Posterior cingulate gyrus (tissue), 11 donors: ENCODE measurements around the gene SLC12A4.
"Not testable (repeated sequence)": the region's sequence is repeated elsewhere in the genome, so short reads cannot be mapped to it uniquely, and the experiment has no call there.

Source experiments
- DNase-seq, 10 donors: peaks; one replicate each; pipeline versions ENCODE4 v3.0.0 to v3.0.0-alpha.2; 2020 to 2021; ENCODE audit warnings: mixed read lengths in 3 of 10
- intact Hi-C: fragments of 100-400 bp; cut with DNase I; formaldehyde crosslinking; loops from one replicate; pipeline ENCODE4 v1.15.1; 2023

SLC12A4 gene

DNA sequence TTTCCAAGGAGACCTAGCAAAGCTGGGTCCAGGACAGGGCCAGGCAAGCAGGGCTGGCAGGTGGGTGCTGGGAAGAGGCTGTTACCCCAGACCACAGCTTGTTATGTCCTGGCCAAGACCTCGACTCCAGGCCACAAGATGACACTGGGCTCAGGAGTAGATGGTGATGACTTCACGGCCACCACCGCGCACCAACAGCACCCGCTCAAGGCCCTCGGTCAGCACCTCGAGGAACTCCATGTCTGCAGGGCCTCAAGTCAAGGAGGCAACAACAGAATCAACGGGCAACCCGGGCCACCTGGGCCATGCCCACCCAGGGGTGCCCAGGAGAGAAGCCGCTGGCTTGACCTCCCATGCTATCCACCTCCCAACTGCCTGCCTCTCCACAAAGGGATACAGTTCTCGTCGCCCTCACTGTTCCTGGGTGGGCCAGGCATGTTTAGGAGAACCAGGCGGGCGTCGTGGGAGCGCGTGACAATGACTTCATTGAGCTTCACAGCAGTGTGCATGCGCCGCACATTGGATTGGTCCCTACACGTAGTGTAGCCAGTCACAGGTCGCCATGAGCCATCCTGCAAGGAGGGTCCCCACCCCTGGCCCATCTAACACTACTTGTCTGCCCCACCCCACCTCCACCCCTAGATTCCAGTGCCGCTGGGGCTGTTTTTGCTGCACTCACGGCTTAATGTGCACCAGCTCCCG lies 23.6 kb downstream of the SLC12A4 start:
- intact Hi-C loops, result no loop called here
- DNase-seq, result peak in 1 of 10 donors; percentile 67

- DNase-seq, result peak; percentile 70 to 97 (median 77)
- intact Hi-C loops, result no loop called here
Measured at GRCh38 chr16:67943619-67944504, 24.6 kb downstream of the SLC12A4 start, which contains the start of gene LCAT. Gene LCAT, minus strand, starts transcription at chr16:67944120. Its CDS starts 19 bp downstream, at chr16:67944101.

DNA sequence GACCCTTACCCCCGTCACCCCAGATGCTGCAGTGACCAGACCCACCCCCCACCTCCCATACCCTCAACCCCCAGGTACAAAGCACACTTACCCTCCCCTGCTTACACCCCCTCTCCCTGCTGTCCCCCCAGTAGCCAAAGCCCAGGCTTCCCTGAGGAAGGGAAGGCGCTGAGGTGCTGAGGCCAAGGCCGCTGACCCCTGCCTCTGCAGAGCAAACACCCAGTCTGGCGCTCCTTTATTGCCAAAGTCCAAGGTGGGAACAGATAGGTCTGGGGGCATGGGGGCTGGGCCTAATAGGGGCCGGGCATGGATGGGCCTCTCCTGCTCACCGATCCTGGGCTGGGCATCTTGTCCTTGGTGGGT lies 25.2 kb downstream of the SLC12A4 start:
- DNase-seq, result no peak
- intact Hi-C loops, result no loop called here

DNA sequence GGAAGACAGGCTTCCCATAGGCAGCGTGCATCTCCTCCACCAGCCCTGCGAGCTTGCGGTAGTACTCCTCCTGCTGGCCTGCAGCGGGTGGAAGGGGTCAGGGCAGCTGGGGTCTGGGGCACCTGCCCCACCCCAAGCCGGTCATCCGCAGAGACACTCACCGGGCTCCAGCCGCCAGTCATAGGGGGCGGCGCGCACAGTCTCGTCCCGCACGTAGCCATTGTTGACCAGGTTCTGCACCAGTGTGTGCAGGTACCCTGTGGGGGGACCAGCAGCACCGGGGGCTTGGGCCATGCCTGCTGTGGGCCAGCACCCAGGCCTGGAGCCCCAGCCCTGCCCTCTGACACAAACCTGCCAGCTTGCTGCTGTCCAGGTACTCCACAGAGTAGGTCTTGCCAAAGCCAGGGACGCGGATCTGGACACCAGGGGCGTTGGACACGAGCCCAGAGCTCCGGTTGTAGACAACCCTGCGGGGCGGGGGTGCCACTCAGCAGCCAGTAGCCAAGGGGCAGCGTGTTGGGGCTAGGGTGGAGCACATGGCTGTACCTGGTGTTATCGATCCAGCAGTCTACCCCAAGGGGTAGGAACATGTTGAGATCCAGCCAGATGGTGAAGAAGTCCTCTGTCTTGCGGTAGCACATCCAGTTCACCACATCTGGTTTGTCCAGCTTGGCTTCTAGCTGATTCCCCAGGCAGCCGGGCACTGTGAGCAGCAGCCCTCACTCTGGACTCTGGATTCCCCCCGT lies 25.8 kb downstream of the SLC12A4 start:
- peak in 1 of 10 donors; percentile 66 for DNase-seq
- intact Hi-C loops, result no loop called here

DNA sequence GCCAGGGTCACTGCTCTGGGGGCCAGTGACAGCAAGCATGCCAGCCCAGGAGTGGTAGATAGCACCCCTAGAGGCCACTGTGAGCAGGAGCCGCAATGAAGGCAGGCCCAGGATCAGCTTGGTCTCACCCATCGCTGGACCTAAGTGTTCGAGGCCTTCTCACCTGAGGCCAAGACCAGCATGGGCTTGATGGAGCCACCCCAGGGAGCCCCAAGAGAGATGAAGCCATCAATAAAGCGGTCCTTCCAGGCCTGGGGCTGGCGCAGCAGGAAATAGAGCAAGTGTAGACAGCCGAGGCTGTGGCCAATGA lies 26.3 kb downstream of the SLC12A4 start:
- intact Hi-C loops, result no loop called here
- peak in 1 of 10 donors; percentile 67 for DNase-seq

- no peak for DNase-seq
- intact Hi-C loops, result no loop called here
Measured at GRCh38 chr16:67941469-67942199, 26.8 kb downstream of the SLC12A4 start.

DNA sequence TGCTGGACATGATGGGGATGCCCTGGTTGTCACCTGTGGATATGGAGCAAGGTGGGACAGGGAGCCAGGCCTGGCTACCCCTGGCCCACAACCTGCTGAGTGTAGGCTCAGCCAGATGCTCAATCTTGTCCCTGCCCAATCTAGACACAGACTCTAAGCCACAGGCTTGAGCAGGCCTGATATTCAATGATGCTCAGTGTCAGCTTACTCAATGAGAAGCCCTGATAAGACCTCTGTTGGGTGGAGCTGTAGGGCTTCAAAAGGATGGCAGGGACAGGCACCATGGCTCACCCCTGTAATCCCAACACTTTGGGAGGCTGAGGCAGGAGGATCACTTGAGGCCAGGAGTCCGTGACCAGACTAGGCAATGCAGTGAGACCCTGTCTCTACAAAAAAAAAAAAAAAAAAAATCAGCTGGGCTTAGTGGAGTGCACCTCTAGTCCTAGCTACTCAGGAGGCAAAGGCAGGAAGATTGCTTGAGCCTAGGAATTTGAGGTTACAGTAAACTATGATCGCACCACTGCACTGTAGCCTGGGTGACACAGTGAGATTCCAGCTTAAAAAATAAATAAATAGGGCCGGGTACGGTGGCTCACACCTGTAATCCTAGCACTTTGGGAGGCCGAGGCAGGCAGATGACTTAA lies 27.9 kb downstream of the SLC12A4 start:
- intact Hi-C loops, result no loop called here
- DNase-seq, result no peak

DNA sequence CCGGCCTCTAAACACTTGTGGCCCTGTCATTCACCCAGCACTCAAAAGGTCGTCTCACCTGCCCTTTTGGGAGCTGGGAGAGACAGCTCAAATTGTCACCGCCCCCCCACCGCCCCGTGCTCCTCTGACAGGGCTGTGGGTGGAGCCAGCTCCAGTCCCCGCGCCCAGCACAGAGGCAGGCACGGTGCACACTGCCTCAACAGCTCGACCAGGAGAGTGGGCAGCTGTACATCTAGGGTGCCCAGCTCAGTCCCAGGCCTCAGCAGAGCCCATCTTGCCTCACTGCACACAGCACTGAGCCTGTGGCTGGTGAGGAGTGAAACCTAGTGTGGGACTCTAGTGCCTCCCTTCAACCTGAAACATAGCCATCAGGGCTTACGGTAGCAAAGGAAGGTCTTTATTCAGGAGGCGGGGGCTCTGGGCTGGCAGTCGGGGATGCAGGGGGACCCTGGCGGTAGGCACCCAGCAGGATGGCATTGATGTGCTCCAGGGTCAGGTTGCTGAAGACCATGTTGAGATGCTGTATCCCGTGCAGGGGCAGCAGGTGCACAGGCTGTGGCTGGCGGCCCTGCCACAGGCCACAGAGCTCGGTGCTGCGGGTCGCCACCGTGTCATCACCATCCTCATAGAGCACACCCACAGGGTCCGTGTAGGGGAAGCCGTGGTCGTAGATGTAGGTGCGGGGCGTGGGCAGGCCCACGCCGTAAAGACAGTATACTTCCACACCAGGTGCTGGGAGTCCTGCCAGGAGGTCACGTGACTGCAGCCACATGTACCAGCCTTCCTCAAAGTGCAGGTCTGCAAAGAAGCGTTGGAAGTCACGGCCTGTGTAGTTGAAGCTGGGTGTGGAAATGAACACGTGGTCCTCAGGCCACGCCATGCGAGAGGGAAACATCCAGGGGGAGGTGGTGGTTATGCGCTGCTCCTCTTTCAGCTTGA lies 28.7 kb downstream of the SLC12A4 start:
- no peak for DNase-seq
- intact Hi-C loops, result loop anchor here (5.0 to 10.0 kb wide), 2 partner anchors 85 to 103 kb away; partner anchors contain the start of genes DDX28 and DUS2

DNA sequence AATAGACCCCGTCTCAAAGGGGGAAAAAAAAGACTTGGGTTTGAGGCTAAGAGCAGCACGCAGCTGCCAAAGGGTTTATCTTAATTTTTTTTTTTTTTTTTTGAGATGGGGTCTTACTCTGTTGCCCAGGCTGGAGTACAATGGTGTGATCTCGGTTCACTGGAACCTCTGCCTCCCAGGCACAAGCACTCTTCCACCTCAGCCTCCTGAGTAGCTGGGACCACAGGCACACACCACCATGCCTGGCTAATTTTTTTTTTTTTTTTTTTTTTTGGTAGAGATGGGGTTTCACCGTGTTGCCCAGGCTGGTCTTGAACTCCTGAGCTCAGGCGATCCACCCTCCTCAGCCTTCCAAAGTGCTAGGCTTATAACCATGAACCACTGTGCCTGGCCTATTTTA lies 30.7 kb downstream of the SLC12A4 start:
- DNase-seq, result not testable (repeated sequence)
- intact Hi-C loops, result loop anchor here (5.0 to 10.0 kb wide), 2 partner anchors 87 to 105 kb away; partner anchors contain the start of genes DDX28 and DUS2

- intact Hi-C loops, result loop anchor here (5.0 to 10.0 kb wide), 2 partner anchors 88 to 105 kb away; partner anchors contain the start of genes DDX28 and DUS2
- DNase-seq, result no peak
Measured at GRCh38 chr16:67936880-67937605, 31.4 kb downstream of the SLC12A4 start.

DNA sequence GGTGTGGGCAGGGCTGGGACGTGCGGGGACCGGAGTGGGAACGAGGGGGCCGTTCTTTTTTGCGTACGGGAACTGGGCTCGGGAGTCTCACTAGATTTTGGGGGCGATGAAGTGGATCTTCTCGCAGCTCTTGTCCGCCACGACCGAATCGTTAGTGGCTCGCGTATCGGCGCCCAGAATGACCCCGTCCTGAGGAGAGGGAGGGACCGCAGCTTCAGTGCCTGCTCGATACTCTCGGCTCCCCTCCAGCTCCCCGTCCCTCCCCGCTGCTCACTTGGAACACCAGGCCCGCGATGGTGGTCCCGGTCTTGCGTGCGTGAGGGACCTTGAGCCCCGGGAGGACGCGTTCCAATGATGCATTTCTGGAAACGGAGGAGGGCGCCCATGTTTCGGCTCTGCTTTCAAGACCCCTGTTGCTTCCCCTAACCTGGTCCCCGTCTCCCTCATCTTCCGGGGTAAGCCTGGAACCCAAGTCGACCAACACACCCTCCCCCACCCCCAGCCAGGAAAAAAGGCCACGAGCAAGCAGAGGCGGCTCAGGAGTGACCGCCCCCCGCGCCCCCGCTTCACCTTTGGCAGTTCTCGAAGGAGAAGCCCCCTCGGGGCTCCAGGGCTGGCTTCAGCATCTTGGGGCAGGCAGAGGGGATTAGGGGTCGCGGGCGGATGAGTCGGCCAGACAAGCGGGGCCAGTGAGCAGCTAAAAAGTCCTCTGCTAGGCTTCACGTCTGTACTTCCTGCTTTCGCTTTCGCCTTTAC lies 32.1 kb downstream of the SLC12A4 start, which contains the start of gene PSMB10:
PSMB10 (minus strand) TSS at position 727 of the 756 bp plus-strand sequence; CDS start at position 626, 101 bp downstream.
- peak in 5 of 10 donors; percentile 42 to 82 (median 49) for DNase-seq
- intact Hi-C loops, result loop anchor here (5.0 to 10.0 kb wide), 2 partner anchors 88 to 106 kb away; partner anchors contain the start of genes DDX28 and DUS2

DNA sequence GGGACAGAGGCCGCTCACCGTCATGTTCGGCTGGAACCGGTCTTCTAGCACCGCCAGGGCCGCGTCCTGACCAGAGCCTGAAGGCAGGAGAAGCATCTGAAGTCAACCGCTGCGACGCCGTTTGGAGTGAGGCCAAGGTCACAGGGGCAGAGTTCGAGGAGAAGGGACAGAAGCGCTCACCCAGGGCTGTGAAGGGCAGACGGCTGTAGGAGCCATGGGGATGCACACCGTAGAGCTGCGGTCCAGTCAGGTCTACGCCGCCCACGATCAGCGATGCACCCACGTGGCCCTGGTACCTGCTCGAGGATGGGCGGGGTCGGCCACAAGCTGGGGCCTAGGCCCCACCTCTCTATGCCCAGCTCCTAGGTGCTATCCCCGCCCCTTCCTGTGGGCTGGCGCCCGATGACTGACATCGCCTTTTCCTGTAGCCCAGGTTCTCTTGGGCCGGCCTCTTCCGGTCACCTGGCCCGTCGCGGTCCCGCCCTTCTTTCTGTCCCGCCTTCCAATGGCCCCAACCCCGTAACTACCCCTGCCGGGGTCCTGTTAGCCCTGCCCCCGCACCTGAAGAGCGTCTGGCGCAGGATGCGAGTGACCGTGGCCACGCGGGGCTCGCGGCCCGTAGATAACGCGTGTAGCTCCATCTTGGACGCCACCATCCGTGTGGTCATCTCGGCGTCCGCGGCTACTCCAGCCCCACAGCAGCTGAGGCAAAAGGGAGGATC lies 32.9 kb downstream of the SLC12A4 start:
- DNase-seq, result peak; percentile 90 to 100 (median 98)
- intact Hi-C loops, result loop anchor here (5.0 to 10.0 kb wide), 2 partner anchors 89 to 107 kb away; partner anchors contain the start of genes DDX28 and DUS2

- intact Hi-C loops, result loop anchor here (5.0 to 10.0 kb wide), 2 partner anchors 90 to 107 kb away; partner anchors contain the start of genes DDX28 and DUS2
- DNase-seq, result no peak
Measured at GRCh38 chr16:67935101-67935401, 33.4 kb downstream of the SLC12A4 start.

DNA sequence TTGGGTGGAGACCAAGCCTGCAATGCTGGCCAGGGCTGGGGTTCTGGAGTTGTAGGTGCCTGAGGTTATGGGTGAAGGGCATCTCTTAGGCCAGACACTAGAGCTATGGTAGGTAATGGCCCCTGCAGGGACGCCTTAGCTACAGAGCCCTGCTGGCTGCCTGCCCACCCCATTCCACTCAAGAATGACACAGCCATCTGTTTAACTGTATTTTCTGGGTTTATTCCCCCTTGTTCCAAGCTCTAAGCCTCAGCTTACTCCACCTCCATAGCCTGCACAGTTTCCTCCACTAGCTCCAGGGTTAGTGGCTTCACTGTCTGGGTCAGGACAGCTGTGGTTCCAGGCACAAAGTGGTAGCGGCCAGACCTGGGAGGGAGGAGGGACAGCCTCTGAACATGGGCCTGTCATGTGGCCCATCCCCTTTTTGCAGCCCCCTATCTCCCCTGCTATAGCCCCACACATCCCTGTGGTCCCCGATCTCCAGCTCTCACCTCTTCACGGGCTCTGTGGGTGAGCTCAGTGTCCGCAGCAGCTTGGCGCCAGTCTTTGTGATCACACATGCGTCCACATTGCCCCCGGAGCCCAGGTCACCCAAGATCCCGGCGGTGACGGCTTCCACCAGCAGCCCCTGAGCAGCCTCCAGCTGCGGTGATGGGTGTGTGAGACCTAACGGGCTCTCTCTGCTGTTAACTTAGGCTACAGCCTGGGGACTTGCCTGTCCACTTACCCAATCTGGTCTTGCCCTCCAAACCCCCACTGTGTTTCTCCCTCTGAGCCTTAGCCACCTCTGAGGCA lies 33.9 kb downstream of the SLC12A4 start:
- intact Hi-C loops, result loop anchor here (5.0 to 10.0 kb wide), 2 partner anchors 90 to 108 kb away; partner anchors contain the start of genes DDX28 and DUS2
- DNase-seq, result no peak

- intact Hi-C loops, result loop anchor here (10.0 kb wide), 1 partner anchor 91 kb away; the partner anchor contains the start of genes DDX28 and DUS2
- DNase-seq, result no peak
Measured at GRCh38 chr16:67933805-67934204, 34.6 kb downstream of the SLC12A4 start.
